GM10847 (cell line): Measurements from ENCODE around the gene KPNB1.

Experiments
- POLR2A ChIP-seq: IDR thresholded peaks from 2 replicates; pipeline ENCODE4 v1.6.1; 2011; ENCODE audit not compliant: insufficient read length; ENCODE audit errors: extremely low read depth

KPNB1 gene

DNA sequence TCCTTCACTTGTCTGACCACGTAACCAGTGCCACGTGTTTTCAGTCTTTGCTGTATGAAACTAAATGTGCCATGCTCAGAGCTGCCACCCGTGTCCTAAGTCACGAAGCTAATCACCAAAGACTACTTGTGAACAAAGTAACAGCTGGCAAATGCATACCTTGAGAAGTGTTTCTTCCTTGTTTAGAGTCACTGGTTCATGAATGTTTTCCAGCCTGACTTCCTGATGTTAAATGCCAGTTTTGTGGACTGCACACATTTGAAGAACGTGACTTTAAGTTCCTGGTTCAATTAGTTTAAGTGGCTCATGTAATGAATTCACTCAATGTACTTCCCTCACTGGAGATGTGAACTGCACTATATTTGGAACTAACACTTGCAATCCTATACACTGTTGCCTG is 19.9 kb upstream of the KPNB1 start:
- no peak for TF ChIP-seq POLR2A

DNA sequence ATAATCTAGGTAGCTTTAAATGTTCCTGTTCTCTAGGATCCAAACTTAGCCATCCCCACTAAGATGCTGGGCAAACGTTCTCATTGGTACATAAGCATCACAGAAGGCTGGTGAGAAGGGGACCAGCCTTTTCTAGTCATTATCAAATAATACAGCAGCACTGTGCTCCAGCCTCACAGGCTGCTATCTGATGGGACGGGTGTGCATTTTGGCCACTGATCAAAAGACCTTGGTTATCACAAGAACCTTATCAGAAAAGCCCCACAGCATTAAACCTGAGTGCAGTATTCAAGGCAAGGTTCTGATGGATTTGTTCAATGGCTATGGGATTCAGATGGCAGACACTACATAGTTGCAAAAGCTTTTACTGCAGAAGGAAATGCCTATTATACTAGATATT is 19.1 kb upstream of the KPNB1 start:
- no peak for TF ChIP-seq POLR2A

DNA sequence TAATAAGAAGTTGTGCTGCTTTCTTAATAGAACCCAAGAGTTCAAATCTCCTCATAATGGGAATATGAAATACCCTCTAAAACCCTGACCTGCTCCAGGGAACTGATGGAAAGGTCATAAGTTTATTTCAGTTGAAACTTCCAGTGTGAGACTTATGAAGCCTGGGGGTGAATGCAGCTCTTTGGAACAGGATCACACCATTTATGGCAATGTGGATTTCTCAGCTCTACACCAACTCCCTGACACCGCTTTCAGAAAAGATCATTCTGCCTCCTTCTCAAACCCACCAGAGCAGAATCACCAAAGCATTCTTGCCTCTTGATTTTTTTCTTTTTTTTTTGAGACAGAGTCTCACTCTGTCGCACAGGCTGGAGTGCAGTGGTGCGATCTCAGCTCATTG is 16.7 kb upstream of the KPNB1 start:
- TF ChIP-seq POLR2A, result no peak

DNA sequence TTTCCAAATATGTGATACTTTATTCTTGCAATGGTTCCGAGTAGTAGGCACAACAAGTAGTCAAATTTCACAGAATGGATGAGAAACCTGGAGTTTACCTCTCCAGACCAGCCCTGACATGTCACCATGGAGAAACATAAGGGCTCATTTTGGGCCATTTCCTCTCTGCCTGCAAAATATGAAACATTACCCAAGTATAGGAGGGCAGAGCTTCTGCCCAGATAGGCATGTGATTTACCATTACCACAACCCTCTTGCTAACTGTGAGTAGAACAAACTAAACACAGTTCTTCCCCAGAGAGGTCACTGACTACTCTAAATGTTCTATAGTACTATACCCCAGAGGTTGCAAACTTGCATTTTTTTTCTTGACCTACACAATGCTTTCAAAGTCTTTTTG is 15.7 kb upstream of the KPNB1 start:
- TF ChIP-seq POLR2A, result no peak

DNA sequence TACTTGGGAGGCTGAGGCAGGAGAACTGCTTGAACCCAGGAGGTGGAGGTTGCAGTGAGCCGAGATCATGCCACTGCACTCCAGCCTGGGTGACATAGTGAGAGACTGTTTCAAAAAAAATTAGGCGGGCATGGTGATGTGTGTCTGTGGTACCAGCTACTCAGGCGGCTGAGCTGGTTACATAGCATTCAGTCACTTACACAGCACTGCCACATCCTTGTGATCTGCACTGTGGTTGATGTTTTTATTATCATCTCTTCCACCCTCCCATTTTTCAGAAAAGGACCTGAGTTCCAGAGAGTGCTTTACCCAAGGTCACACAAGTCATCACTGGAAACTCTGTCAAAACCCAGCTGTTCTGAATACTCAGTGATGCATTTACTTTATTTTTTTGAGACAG is 14.8 kb upstream of the KPNB1 start:
- TF ChIP-seq POLR2A, result no peak

DNA sequence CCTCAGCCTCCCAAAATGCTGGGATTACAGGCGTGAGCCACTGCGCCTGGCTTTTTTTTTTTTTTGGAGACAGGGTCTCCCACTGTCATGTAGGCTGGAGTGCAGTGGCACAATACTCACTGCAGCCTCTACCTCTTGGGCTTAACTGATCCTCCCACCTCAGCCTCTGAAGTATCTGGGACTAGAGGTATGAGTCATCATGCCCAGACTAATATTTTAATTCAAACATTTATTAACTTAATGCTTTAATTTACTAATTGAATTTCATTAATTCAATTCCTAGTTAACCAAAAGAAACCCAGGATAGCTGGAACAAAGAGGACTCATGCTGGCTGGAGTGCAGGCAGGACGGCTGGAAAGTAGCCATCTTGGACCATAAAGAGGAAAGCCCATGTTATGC is 14.0 kb upstream of the KPNB1 start:
- TF ChIP-seq POLR2A, result no peak

DNA sequence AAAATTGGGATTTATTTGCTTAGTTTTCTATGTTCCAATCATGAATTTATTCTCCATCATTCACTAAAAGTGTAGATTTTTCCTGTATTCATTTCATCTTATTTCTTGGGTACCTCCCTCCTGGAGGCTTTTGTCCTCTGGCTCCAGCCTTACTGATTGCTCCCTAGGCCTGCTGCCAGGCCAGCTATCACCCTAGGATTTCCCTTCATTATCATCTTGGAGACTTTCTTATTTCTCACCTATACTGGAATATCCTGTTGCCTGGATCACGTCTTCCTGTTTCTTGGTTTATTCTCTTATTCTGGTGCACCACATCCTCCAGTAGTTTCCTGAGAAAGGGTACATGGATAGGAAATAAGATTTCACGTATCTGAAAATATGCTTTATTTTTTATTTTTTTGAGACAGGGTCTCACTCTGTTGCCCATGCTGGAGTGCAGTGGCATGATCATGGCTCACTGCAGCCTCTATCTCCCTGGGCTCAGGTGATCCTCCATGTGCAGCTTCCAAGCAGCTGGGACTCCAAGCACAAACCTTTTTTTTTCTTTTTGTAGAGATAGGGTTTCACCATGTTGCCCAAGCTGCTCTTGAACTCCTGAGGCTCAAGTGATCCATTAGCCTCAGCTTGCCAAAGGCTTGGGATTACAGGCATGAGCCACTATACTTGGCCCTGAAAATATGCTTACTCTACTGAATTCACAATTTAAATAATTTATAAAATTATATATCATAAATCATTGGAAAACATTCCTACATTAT is 13.3 kb upstream of the KPNB1 start:
- no peak for TF ChIP-seq POLR2A

DNA sequence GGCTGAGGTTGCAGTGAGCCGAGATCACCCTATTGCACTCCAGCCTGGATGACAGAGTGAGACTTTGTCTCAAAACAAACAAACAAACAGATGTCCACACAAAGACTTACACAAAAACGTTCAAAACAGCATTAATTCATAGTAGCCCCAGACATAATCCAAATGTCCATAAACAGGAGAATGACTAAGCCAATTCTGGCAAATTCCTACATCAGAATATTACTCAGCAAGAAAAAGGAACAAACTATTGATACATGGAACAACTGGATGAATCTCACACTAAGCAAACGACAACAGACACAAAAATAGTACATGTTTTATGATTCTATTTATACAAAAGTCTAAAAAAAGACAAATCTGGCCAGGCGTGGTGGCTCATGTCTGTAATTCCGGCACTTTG is 10.8 kb upstream of the KPNB1 start:
- TF ChIP-seq POLR2A, result no peak

DNA sequence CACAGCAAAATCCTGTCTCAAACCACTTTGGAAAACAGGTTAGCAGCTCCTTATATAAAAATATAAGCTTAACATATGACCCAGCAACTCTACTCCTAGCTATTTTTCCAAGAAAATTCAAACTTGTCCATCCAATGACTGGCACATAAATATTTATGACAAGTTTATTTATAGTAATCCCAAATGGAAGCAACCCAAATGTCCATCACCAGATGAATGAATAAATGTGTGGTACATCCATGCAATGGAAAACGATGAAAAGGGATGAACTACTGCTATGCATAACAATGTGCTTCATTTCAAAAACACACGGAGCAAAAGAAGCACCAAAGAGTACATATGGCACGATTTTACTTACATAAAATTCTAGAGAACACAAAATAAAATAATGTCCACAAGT is 9.6 kb upstream of the KPNB1 start:
- TF ChIP-seq POLR2A, result no peak

DNA sequence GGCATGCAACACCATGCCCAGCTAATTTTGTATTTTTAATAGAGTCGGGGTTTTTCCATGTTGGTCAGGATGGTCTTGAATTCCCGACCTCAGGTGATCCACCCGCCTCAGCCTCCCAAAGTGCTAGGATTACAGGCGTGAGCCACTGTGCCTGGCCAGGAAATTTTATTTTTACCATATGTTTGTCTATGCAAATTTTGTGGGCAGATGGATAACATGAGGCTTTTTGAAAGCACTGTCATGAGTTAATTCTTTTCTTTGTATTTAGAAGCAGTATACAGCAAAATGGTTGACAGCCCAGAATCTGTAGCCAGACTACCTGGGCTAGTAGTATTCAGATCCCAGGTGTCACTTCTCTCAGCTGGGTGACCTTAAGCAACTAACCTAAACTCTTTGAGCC is 8.5 kb upstream of the KPNB1 start:
- no peak for TF ChIP-seq POLR2A

DNA sequence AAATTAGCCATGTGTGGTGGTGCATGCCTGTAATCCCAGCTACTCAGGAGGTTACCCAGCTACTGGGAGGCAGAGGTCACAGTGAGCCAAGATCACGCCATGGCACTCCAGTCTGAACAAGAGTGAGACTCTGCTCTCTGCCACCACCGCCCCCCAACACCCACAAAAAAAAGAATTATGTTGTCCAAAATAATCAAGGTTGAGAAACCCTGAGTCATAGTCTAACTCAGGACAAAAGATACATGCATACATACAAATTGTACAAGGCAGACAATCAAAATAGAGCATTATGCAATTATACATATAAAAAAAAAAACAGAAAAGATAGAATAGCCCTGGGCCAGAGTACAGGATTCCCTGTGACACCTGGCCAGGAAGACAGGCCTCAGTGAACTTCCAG is 6.6 kb upstream of the KPNB1 start:
- TF ChIP-seq POLR2A, result no peak

DNA sequence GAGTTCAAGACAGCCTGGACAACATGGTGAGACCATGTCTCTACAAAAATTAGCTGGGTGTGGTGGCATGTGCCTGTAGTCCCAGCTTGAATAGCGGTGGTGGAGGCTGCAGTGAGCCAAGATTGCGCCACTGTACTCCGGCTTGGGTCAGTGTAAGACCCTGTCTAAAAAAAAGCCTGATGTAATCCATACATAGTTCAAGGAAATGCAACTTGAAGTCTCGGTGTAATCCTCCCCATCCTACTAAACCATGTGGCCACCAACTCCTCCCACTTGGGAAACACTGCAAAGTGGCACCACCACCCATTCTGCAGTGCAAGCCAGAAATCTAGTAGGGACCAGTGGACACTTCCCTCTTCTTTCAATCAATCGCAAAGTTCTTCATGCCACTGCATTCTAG is 5.4 kb upstream of the KPNB1 start:
- TF ChIP-seq POLR2A, result no peak

DNA sequence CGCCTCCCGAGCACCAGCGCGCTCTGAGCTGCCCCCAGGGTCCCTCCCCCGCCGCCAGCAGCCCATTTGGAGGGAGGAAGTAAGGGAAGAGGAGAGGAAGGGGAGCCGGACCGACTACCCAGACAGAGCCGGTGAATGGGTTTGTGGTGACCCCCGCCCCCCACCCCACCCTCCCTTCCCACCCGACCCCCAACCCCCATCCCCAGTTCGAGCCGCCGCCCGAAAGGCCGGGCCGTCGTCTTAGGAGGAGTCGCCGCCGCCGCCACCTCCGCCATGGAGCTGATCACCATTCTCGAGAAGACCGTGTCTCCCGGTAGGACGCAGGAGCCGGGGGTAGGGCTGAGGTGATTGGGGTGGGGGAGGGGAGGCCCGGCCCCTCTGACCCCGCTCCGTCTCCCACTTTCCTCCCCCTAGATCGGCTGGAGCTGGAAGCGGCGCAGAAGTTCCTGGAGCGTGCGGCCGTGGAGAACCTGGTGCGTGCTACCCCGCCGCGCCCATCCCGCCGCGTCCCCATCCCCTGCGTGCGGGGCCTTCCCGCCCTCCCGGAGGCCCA is 329 bp downstream of the KPNB1 start:
- TF ChIP-seq POLR2A, result peak; percentile 41

DNA sequence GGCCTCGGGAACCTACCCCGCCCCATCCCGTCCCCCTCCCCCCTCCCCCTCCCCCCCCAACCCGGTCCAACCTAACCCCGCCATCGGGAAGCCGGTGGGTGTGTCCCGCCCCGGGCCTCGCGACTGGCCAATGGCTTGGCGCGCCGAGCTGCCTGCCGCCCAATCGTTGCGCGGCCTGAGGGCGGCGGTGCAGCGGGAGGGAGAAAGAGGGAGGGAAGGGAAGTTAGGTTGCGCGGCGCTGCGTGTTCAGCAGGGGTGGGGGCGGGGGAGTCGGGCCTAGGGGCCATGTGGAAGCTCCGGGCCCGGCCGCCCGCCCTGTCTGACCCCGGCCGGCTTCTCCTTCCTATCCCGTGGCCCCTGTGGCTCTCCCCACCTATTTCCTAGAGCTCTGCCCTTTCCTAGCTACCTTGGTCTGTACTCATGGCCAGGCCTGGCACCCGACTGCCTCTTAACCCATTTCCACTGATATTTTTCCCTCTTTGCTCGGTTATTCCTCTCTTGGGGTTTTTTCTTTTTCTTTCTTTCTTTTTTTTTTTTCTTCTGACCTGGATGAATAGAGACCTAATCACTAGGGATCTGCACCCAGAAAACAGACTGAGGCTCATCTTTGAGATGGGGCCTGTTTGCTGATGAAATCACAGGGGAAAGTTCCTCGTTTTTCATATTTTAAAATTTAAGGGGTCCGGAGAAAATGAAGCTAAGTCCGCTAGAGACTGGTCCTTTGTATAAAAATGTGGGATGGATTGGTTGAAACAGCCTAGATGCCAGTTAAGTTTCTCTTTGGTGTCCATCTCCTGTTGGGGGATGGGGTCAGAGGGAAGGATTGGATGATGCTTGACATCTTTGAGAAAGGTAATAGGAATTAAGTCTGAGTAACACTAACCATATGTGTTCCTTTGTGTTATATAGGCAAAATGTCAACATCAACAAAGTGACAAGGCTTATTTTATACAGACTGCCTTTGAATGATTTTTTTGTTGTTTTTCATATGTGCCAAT is 1.1 kb downstream of the KPNB1 start:
- TF ChIP-seq POLR2A, result no peak

DNA sequence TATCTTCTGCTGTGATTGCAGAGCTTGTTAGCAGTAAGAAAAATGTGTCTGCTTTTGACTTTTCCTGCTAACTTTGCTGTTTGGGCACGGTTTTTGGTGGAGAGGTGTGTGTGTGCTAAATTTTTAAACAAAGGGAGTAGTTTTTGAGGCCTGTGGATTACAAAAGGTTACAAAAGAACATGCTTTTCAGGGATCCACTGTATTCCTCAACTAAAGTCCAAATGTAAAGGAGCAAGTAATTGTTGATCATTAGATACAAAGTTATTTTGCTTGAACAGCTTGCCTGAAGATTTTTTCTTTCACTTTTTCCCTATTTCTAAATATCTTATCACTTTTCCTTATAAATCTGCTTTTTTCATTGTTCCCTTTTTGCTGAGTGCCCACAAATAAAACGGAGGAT is 2.0 kb downstream of the KPNB1 start:
- TF ChIP-seq POLR2A, result no peak

DNA sequence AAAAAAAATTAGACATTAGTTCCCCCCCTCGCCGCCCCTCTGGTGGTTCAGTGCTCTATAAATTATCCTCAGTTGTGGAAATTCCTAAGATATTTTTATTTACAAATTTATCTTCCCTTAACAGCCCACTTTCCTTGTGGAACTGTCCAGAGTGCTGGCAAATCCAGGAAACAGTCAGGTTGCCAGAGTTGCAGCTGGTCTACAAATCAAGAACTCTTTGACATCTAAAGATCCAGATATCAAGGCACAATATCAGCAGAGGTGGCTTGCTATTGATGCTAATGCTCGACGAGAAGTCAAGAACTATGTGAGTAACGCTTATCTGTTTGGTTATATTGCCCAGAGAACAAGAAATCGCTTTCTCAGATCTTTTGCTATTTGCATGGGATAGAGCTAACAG is 2.9 kb downstream of the KPNB1 start:
- TF ChIP-seq POLR2A, result no peak
